NT2/D1 (cell line): ENCODE data around the gene RIGI.

Experiments
- YY1 ChIP-seq: IDR thresholded peaks from 2 replicates; pipeline ENCODE4 v1.6.1; 2011; ENCODE audit not compliant: insufficient read length, insufficient read depth
- ZNF274 ChIP-seq: IDR thresholded peaks from 2 replicates; pipeline ENCODE4 v1.6.1; 2011; ENCODE audit warnings: mild to moderate bottlenecking, low read depth, low read length

DNA sequence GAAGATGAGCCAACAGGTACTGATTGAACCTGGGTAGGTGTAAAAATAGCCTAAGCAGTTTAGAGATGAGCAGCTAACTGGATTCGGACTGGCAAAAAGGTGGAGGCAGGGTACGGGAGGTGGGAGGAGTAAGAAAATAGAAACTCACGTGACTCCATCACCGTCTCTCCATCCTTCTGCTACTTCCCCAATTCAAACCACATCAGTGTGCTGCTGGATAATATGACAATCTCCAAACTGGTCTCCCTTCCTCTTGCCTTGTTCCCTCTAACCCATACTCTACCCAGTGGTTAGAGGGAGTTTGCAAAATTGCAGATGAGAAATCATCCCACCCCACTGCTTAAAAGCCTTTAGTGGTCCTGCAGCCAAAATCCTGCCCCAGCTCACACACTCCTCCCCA lies 42.7 kb downstream of the RIGI start:
- no peak for TF ChIP-seq YY1
- no peak for TF ChIP-seq ZNF274
